Fibroblast of pulmonary artery (primary cell): Measurements from ENCODE around the gene RPS16.
A peak's percentile ranks its signal among the peaks of the same experiment; 100 is the strongest.
"Not testable (repeated sequence)": the region's sequence is repeated elsewhere in the genome, so short reads cannot be mapped to it uniquely, and the experiment has no call there.

Experiments
- DNase-seq: peaks from one replicate; pipeline ENCODE4 v3.0.0-alpha.2; 2010; ENCODE audit warnings: low read depth
- H3K4me3 ChIP-seq: replicated peaks from 2 replicates; pipeline ENCODE4 v1.5.1; 2011; ENCODE audit warnings: low read depth, mild to moderate bottlenecking, control low read depth, low read length, moderate library complexity
- CTCF ChIP-seq: IDR thresholded peaks from 2 replicates; pipeline ENCODE4 v1.5.1; 2011; ENCODE audit warnings: mild to moderate bottlenecking, control low read depth, low read length, inconsistent platforms; ENCODE audit errors: missing control alignments

Gene RPS16

GRCh38 chr19:39435499-39436349, at the start of gene RPS16:
Gene RPS16 (minus strand): TSS chr19:39435949. CDS start chr19:39435895, 54 bp downstream.
- TF ChIP-seq CTCF = no peak
- peak within 1 kb of the TSS; percentile 94 for H3K4me3 ChIP-seq
- peak; percentile 98 for DNase-seq

GRCh38 chr19:39483141-39483540, 47.4 kb upstream of the RPS16 start:
- no peak overlapping the region for H3K4me3 ChIP-seq
- TF ChIP-seq CTCF = no peak

GRCh38 chr19:39481676-39482075, 45.9 kb upstream of the RPS16 start:
- no peak for DNase-seq
- TF ChIP-seq CTCF = no peak
- peak overlapping the region; percentile 99 for H3K4me3 ChIP-seq

More at GRCh38 chr19:39483141-39483540, 47.4 kb upstream of the RPS16 start:
- DNase-seq = no peak

GRCh38 chr19:39481229-39481545, 45.4 kb upstream of the RPS16 start:
- TF ChIP-seq CTCF = no peak
- H3K4me3 ChIP-seq = peak overlapping the region; percentile 99
- DNase-seq = no peak

- no peak for TF ChIP-seq CTCF
- peak within 1 kb of the TSS; percentile 99 for H3K4me3 ChIP-seq
- peak; percentile 92 for DNase-seq
Observed at GRCh38 chr19:39480337-39481228, 44.8 kb upstream of the RPS16 start, which contains the start of gene TIMM50. Gene TIMM50 (plus strand): TSS chr19:39480838. CDS start chr19:39480854, 16 bp downstream.

- no peak for DNase-seq
- no peak for TF ChIP-seq CTCF
- peak overlapping the region; percentile 99 for H3K4me3 ChIP-seq
Observed at GRCh38 chr19:39479916-39480315, 44.2 kb upstream of the RPS16 start.

- not testable (repeated sequence) for H3K4me3 ChIP-seq, DNase-seq
Observed at GRCh38 chr19:39479319-39479801, 43.6 kb upstream of the RPS16 start.
